Stimulated activated CD8-positive, alpha-beta memory T cell treated with anti-CD3 and anti-CD28 coated beads, Interleukin-12 subunit alpha, Interleukin-12 subunit beta, amount 100 ng/mL, for 4 hours (primary cell): ENCODE measurements around the gene AGR2.
"Not testable (repeated sequence)": the region's sequence is repeated elsewhere in the genome, so short reads cannot be mapped to it uniquely, and the experiment has no call there.

Source experiments
- DNase-seq: peaks from one replicate; pipeline ENCODE4 v3.0.0-alpha.2; 2020; ENCODE audit warnings: low read depth

Gene AGR2

DNA sequence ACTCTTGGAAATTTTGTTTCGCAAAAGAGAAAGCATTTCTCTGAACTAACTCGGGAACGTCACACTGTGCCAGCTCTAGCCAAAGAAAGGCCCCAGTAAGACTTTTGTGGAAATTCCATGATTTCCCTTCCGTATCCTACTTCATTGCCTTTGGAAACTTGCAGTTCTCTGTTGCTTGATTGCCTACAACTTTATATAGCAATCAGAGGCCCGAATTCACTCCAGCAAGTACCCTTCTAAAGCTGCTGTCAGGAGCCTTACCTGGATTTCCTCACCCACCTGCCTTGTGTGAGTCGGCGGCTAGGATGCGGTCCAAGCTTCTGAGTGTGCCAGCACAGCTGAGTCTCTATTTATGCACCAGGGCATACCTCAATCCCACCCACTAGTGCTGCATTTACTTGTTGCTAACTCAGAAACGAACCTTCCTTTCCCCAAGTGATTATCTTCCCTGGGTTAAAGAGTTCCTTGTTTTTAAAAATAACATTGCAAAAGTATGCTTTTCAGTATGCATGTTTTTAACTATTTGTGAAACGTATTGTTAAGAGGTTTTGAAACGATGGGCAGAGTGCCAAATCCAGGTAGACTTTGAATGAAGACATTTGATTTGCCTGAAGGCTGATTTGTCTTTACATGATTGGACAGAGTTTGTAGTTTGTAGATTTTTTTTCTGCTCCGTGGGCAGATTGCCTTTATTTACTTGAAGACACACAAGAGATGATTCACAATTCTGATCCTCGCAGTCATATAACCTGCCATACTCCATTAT is at the start of gene AGR2:
Gene AGR2 (minus strand): TSS at position 326 of the 766 bp plus-strand sequence. CDS start 3,203 bp downstream, outside the sequence.
- DNase-seq = no peak

DNA sequence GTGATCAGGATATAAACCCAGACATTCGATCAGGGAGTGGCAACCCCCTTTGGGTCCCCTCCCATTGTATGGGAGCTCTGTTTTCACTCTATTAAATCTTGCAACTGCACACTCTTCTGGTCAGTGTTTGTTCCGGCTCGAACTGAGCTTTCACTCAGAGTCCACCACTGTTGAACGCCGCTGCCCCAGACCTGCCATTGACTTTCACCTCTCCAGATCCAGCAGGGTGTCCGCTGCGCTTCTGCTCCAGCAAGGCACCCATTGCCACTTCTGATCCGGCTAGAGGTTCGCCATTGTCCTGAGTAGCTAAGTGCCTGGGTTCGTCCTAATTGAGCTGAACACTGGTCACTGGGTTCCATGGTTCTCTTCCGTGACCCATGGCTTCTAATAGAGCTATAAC is 48.4 kb upstream of the AGR2 start:
- DNase-seq = not testable (repeated sequence)

DNA sequence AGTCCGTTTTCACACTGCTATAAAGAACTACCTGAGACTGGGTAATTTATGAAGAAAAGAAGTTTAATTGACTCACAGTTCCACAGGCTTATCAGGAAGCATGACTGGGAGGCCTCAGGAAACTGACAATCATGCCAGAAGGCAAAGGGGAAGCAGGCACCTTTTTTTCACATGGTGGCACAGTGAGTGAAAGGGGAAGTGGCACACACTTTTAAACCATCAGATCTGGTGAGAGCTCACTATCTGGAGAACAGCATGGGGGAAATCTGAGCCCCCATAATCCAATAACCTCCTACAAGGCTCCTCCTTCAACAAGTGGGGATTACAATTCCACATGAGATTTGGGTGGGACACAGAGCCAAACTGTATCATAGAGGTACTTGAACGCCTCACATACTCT is 47.0 kb upstream of the AGR2 start:
- DNase-seq = no peak

DNA sequence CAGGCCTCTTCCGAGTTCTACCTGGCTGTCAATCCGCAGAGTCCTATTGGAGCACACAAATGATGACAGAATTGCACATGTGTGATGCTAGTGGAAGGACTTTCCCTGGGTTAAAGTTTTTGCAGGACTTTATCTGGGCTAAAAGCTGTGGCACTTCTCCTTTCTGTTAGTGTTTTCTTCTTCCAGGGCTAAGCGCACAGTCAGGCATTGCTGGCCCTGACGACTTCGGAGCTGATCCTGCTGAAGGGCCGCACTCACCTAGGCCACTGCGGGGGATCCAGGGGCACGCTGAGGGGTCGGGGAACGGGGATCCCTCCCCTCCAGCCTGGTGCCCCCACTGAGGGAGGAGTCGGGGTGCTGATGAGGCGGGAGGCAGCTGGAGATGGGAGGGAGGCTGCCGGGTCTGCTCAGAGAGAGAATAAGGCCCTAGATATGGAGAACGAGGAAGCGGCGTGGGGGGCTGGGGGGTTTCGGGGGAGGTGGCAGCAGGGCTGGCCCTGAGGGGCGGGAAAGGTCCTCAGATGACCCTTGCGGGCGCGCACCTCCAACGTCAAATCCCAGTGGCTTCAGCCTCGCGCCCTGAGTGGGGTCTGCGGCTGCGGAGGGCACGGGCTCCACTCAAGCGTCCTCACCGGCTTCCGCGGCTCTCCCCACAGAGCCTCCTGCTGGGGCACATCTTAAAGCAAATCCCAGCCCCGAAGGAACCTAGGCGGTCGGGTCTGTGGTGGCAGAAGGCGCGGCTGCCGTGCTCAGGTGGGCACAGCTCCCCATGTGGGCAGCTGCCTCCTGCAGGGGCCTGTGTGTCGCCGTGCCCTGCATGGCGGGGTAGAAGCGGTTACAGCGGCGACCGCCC is 46.0 kb upstream of the AGR2 start:
- DNase-seq = no peak

DNA sequence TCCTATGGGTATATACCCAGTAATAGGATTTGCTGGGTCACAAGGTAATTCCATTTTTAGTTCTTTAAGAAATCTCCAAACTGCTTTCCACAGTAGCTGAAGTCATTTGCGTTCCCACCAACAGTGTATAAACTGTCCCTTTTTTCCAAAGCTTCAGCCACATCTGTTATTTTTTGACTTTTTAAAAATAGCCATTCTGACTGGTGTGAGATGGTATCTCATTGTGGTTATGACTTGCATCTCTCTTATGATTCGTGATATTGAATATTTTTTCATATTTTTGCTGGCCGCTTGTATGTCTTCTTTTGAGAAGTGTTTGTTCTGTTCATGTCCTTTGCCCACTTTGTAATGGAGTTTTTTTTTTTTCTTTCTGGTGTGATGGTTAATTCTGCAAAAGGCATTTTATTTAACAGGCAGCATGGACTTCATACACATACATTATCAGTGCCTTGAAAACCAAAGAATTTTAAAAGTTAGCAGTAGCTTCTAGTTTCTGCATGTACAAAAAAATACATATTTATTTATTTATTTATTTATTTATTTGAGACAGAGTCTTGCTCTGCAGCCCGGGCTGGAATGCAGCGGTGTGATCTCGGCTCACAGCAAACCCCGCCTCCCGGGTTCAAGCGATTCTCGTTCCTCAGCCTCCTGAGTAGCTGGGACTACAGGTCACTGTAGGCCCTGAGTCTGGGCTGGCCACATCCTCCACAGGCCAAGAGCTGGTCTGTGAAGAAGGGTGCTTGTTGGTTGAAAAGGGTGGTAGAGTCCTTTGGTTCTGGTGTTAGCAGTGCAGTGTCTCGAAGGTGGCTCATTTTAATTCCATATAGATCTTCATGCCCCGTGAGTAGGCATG is 44.7 kb upstream of the AGR2 start:
- no peak for DNase-seq

DNA sequence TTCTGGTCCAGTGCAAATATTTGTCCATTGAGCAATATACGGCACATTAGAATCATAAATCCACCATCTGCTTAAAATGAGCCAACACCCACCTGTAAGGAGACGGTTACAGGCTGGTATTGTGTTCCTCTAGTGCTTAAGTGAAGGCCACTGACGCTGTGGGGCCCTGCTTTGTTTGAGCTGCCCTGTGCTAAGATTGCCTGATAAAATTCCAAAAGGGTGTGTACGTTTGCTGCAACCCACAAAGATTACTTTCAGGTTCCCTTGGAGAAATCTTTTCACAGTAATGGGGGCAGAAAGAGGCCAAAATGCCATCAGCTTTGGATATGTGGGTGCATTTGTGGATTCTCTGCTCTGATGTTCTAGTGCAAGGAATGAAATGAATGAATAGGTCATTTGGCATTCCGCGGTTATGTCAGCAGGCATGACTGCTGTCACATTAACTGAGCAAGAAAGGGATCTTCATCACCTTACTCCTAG is 42.6 kb upstream of the AGR2 start:
- no peak for DNase-seq

DNA sequence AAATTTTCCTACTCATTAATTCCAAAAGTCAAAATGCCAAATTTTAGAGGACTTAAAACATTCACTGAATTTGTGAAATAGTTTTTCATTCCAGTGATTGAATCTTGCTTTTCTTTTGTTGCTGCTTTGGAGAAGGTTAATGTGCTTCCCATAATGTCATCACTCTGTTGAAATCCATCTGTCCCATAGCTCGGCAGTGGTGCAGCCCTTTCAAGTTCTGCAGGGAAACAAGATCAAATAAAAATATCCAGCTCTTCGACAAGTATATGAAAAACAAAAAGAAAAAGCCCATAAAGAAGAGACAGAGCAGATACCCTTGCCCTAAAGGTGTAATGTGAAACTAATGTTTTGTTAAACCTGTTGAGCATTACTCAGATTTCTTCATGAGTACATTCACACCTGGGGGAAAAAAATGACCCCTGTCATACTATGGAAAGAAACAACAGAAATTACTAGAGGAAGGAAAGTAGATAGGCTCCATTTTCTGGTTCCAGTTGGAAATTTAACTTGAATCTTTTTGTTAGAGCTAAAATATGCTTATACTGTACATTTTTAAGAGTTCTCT is 41.9 kb upstream of the AGR2 start:
- DNase-seq = no peak

DNA sequence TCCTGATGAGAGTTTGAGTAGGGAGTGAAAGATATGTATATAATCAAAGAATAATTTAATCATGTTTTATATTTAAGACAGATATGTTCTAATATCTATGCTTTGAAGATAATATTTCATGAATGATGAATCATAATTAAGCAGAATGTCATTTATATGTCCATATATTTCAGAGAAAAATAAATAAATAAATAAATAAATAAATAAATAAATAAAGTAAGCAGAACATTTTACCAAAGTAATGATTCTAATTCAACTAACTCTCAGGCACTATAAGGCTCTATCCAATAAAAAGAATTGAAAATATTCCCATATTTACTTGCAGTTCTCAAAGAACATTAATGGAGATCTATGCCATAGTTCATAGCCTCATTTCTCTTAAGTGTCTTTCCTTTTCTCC is 40.9 kb upstream of the AGR2 start:
- no peak for DNase-seq

DNA sequence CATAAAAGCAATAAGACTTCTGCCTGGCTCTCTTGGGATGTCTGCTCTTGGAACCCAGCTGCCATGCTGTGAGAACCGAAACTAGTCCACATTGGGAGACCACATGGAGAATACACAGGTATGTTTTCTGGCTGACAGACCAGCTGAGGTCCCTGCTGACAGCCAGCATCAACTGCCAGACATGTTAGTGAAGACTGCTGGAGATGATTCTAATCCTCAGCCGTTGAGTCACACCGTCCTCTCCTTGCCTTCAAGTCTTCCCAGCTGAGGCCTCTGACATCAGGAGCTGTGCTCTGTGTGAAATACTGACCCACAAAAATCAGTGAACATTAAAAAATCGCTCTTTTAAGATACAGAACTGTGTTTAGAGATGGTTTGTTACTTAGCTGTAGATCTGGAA is 36.9 kb upstream of the AGR2 start:
- DNase-seq = no peak

DNA sequence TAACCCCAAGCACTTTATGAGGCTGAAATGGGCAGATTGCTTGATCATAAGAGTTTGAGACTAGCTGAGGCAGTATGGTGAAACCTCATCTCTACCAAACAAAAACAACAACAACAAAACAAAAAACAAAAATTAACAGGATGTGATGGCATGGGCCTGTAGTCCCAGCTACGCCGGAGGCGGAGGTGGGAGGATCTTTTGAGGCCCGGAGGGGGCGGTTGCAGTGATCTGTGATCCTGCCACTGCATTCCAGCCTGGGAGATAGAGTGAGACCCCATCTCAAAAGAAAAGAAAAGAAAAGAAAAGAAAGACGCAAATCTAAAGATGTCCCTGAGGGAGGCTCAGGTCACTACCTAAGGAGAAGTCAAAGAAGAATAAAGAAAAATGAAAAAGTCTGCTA is 35.3 kb upstream of the AGR2 start:
- no peak for DNase-seq

DNA sequence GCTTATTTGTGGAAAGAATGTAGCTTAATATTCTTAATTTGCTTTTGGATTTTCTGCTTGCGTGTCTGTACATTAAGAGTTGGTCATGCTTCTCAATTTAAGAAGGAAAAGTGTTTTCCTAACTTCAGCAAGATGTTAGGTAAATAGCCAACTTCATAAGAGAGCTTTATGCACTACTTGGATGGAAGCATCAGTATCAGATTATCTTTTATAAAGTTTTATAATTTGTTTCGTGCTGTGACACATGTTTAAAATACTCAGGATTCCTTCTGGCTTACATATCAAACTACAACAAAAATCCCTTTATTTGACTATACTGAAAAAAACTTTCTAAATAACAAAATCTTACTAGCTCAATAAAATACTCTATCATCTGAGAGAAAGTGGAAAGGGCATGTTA is 34.8 kb upstream of the AGR2 start:
- DNase-seq = no peak

DNA sequence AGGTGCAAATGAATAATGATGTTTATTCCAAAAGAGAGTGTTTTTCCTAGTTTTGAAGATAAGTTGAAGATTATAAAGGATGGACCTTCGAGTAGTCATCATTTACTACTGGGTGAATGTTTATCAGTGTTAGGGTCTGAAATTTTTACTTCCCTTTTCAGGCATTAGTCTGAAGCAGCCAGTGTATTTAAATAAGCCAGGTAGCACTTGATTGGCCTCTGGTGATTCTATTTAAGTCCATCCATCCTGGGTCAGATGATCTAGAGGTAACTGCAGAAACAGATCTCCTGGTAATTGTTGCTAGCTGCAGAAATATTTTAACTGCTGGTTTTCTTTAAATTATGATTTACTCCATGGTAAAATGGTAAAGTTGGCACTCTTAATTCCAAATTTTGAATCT is 34.1 kb upstream of the AGR2 start:
- no peak for DNase-seq

DNA sequence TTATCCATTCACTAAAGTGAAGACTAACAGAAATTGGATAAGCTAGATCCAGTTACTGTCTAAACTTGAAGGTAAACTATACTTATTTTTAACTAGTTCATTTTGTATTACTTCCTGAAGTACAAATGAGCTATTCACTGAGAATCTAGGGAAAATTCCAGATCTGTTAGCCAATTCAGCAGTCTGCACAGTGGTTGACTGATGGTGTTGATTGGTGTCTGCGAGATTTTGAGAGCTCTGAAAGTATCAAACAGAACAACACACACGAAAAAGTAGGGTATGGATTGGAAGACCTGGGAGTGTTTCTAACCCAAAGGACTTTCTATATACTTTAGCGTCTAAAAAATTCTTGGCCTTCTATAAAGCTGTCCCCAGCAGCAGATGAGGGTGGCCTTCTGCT is 33.6 kb upstream of the AGR2 start:
- no peak for DNase-seq

DNA sequence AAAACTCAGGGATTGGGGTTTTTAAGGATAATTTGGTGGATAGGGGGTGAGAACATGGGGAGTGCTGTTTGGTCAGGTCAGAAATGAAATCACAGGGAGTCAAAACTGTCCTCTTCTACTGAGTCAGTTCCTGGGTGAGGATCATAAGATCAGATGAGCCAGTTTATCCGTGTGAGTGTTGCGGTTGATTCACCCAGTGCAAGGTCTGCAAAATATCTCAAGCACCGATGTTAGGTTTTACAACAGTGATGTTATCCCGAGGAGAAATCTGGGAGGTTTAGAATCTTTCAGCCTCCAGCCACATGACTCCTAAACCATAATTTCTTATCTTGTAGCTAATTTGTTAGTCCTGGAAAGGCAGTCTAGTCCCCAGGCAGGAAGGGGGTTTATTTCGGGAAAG is 31.7 kb upstream of the AGR2 start:
- DNase-seq = no peak

DNA sequence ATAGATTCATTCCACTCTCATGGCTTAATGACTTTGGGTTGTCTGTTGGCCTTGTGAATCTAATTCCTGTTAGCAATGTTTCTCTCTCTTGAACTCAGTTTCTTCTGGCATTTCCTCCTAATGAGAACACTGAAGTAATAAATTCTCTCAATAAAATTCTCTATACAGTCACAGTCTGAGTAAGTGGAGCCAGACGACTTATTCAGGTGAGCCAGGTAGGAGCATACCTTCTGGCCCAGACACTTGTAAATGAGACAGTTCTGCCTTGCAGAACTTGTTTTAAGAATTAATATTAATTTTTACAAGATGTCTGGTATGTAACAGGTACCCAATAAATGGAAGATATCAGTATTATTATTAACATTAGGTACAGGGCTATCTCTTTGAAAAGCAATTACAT is 28.6 kb upstream of the AGR2 start:
- DNase-seq = no peak

DNA sequence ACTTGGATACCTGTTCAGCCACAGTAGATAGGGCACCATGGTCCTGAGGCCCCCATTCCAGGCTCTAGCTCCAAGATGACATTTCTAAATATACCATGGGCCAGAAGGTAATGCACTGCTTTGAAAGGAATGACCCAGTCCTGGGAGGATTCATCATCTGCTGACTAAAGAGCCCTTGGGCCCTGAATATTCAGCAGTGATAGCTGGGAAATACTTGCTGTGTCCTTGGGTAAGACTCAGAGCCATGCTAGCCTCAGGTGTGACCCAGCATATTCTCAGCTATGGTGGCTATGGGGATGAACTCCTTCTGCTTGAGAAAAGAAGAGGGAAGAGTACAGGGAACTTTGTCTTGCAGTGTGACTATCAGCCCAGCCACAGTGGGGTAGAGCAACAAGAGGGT is 21.3 kb upstream of the AGR2 start:
- no peak for DNase-seq

DNA sequence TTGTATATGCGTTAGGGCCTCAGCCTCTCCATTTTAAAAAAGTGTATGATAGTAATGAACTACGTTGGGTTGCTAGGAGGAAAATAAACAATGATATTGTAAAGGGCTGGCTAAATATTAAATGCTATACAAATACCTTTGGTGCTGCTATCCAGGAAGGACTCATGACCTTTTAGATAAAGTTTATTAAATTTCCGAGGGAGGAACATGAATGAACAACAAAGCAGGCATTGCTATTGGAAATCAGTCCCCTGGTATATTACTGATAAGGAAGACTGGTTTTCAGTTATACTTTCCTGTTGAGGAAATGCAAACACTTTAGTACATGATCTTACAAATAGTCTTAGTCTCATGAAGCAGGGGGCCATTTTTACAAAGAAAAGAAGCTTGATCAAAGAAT is 17.2 kb upstream of the AGR2 start:
- DNase-seq = no peak

DNA sequence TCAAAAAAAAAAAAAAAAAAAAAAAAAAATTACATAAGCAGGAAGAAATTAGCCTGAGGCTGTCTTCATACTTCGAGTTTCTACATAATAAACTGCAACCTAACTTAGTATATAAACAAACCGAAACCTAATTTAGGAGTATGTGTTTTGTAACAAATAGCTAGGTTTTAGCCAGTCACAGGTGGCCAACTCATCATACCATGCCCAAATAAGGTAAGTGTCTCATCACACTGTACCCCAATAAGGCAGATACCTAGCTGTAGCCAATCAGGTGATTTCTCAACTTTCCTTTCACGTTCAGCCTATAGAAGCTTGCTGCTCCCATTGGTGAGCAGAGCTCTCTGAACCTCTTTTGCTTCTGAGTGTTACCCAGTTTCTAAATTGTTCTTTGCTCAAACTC is 13.9 kb upstream of the AGR2 start:
- no peak for DNase-seq

DNA sequence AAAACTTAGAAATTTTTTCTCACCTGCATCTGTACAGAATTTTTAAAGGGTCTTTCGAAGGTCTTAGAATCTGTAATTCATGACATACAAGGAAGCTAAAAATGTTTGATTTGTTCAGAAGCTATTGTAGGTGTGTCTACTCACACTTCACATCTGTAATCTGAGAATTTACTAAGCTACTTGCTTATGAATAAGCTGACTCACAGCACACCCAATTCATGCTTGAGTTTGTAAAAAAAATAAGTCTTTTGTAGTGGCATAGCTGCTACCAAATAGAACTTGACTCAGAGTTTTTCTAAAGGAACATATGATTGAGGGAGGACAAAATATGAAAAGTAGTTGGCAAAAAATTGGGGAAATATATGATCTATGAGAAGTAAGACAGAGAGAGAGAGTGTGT is 12.7 kb upstream of the AGR2 start:
- no peak for DNase-seq

DNA sequence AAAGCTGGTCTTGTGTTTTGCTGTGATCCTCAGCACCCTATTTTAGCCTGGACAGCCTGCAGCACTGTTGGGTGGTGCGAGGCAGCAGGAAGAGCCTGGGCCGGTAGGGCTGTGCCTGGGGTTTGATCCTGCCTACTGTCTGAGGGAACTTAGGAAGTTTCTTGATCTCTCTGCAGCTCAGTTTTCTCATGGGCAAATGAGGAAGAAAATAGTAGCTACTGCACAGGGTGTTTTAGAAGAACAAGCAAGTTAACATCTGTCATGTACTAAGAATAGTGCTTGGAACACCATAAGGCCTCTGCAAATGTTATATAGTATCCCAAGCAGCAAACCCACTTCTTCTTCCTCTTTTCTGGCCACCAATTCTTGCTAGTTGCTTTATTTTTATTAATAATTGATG is 12.0 kb upstream of the AGR2 start:
- DNase-seq = no peak

DNA sequence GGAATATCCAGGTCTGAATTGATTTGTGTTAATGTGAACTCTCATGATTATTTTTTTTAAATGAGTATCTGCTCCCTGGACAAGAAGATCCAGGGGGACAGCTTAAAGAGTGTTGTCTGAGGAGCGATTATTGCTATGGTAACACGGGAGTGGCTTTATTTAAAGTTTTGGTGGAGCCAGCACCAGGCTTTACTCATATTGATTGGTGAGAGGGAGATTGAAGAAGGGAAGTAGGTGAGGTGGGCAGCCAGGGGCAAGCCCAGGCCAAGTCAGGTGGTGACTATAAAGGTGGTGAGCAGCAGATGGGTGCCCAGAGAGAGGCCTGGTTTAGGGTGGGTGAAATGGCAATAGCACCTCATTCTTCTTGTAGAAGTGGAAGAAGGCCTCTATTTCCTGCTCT is 10.2 kb upstream of the AGR2 start:
- DNase-seq = no peak

DNA sequence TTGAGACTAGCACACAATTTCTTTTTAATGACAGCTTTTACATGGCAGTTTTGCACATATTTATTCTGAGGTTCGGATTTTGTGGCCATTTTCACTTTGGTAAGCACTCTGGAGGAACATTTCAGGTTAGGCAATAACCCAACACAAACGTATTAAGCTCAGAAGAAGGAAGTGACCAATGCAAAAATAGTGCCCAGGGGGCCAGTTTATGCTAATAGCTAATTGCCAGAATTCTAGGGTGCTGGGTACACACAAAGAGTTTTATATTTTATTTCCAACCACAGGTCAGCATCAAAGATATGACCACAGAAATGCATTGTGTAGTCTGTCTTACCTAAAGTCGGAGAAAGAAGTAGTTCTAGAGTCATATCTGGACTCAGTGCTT is 8.4 kb upstream of the AGR2 start:
- DNase-seq = no peak
